Endodermal cell (in vitro differentiated cells): ENCODE results near the gene PRKAG2. TPM values are rescaled to one million over a fixed set of nuclear protein-coding genes. Genes with fewer than 3 reads are reported as not detected.

Experiments
- DNase-seq: peaks from one replicate; pipeline ENCODE4 v3.0.0-alpha.2; 2017
- H3K27ac ChIP-seq: 2 replicates; pipeline ENCODE4 v1.5.1; 2013; ENCODE audit warnings: mild to moderate bottlenecking, low read depth, low read length, moderate library complexity
- H3K27me3 ChIP-seq: 2 replicates; pipeline ENCODE4 v1.6.1; 2013; ENCODE audit warnings: mild to moderate bottlenecking, low read length, moderate library complexity; ENCODE audit not compliant: insufficient read depth, control insufficient read depth, poor library complexity, severe bottlenecking
- H3K36me3 ChIP-seq: 2 replicates; pipeline ENCODE4 v1.7.0; 2013; ENCODE audit warnings: mild to moderate bottlenecking, low read length, moderate library complexity; ENCODE audit not compliant: control insufficient read depth, insufficient read depth
- H3K4me1 ChIP-seq: one replicate; pipeline ENCODE4 v1.7.0; 2013; ENCODE audit warnings: low read length; ENCODE audit not compliant: control insufficient read depth, insufficient read depth
- H3K4me3 ChIP-seq: 2 replicates; pipeline ENCODE4 v1.5.1; 2013; ENCODE audit warnings: mild to moderate bottlenecking, low read length, moderate library complexity
- H3K9ac ChIP-seq: 2 replicates; pipeline ENCODE4 v1.6.1; 2013; ENCODE audit warnings: mild to moderate bottlenecking, low read length, moderate library complexity; ENCODE audit not compliant: poor library complexity, severe bottlenecking; ENCODE audit errors: extremely low read depth
- H3K9me3 ChIP-seq: 2 replicates; pipeline ENCODE4 v1.6.1; 2013; ENCODE audit warnings: mild to moderate bottlenecking, low read length, moderate library complexity; ENCODE audit not compliant: control insufficient read depth
- H3K27ac Mint-ChIP-seq: 2 replicates; pipeline ENCODE4 v1.8.0; 2020; ENCODE audit warnings: mixed read lengths
- H3K27me3 Mint-ChIP-seq: 2 replicates; pipeline ENCODE4 v1.8.0; 2021; ENCODE audit warnings: mild to moderate bottlenecking, mixed read lengths; ENCODE audit not compliant: insufficient read depth
- H3K36me3 Mint-ChIP-seq: 2 replicates; pipeline ENCODE4 v1.8.0; 2020; ENCODE audit warnings: low read depth, mixed read lengths
- H3K4me1 Mint-ChIP-seq: 2 replicates; pipeline ENCODE4 v1.8.0; 2020; ENCODE audit warnings: mixed read lengths
- H3K4me3 Mint-ChIP-seq: 2 replicates; pipeline ENCODE4 v1.8.0; 2020; ENCODE audit warnings: mild to moderate bottlenecking, moderate library complexity, mixed read lengths
- H3K9me3 Mint-ChIP-seq: 2 replicates; pipeline ENCODE4 v1.8.0; 2020; ENCODE audit warnings: mild to moderate bottlenecking, mixed read lengths
- CTCF ChIP-seq: fragments of 200-600 bp; sonication (generic); conservative IDR thresholded peaks from 2 replicates; pipeline ENCODE4 v1.5.0; 2021; ENCODE audit warnings: antibody characterized with exemption, mild to moderate bottlenecking
- WGBS, 2 experiments: methylation state at CpG; one replicate each; pipeline versions ENCODE4 v1.1.5 to v1.1.7; 2013; ENCODE audit warnings: missing lambda C conversion rate in 2 of 2, mixed read lengths in 1 of 2; ENCODE audit not compliant: insufficient coverage in 1 of 2, insufficient read length in 1 of 2; 5-methylcytosine and 5-hydroxymethylcytosine counted together
- total RNA-seq, 2 donors: library from RNA; stranded (reverse); fragmentation: NEBNext Ultra II Directional in 1 of 2; extraction: Animal tissue kit (Norgen Biotek cat#: 25700) in 1 of 2; gene quantifications; 2 replicates in 1 of 2; 3 replicates in 1 of 2; pipeline ENCODE4 v1.2.1, GENCODE V29; 2021

Gene PRKAG2
- total RNA-seq, 2 donors from 2014 or later = 17.2 to 20.7 TPM

DNA sequence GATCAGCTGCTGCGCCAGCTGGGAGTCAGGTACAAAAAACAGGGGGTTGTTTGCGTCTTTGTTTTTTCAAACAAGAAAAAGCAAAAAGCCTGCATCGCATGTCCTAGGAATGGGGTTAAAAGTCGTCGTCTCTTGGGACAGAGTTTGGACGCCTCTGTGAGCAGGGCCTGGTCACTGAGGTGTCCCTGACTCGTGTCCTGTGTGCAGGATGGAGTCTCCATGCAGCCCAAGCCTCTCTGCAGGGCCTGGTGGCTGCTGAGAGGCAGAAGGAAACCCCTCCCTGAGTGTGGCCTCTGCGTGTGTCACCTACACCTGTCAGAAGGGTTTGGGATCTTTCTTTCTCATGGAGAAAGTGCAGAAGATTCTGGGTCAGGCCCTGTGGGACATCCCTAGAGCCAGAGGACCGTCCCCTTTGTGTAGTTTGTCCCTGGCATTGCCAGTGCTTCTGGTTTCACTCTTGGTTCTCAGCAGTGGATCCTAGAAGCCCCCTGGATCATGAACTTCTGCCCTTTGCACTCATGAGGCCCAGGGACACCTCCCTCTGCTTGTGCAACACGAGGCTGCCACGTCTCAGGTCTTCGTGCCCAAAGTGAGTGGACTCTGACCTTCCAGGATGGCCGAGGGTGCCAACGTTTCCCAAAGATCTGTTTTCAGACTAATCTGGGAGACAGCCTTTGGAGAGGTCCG is 75.0 kb downstream of the PRKAG2 start:
- no peak overlapping the region for H3K4me3 ChIP-seq
- Mint-ChIP-seq H3K4me3 (no peak overlapping the region), H3K27me3 (no peaks in the 10 kb centered on the region), H3K9me3 (no peaks in the 10 kb centered on the region), H3K4me1 (peaks cover 11% of the 10 kb centered on the region), H3K27ac (no peak overlapping the region), H3K36me3 (no peaks in the 10 kb centered on the region)
- H3K9ac ChIP-seq = no peak overlapping the region
- 84 to 91% methylated on average over 14 to 15 of the region's 15 CpGs for WGBS, 2 experiments
- no peak for TF ChIP-seq CTCF
- DNase-seq = no peak
- no peaks in the 10 kb centered on the region for H3K4me1 ChIP-seq
- no peaks in the 10 kb centered on the region for H3K36me3 ChIP-seq
- no peaks in the 10 kb centered on the region for H3K9me3 ChIP-seq
- H3K27ac ChIP-seq = no peak overlapping the region
- H3K27me3 ChIP-seq = no peaks in the 10 kb centered on the region

DNA sequence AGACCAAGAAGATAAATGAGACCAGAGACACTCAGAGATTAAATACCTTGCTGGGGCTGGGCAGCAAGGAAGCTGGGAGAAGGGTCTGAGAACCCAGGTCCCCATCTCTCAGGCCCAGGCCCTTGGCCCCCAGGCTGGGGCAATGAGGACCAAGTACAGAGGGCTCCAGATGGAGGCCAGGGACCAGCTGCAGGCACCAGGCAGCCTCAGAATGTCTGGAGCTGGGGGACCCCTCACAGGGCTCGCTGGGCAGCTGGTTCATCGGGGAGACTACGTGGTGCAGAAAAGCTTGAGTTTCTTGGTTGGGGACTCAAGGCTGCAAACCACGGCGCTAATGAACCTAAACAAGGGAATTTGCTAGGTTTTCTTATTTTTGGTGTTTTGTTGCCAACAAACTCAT is 75.6 kb downstream of the PRKAG2 start:
- no peaks in the 10 kb centered on the region for H3K4me1 ChIP-seq
- H3K36me3 ChIP-seq = no peaks in the 10 kb centered on the region
- H3K27me3 ChIP-seq = no peaks in the 10 kb centered on the region
- H3K27ac Mint-ChIP-seq = no peak overlapping the region
- H3K27me3 Mint-ChIP-seq = no peaks in the 10 kb centered on the region
- H3K9ac ChIP-seq = no peak overlapping the region
- no peaks in the 10 kb centered on the region for H3K9me3 Mint-ChIP-seq
- 94 to 98% methylated on average over 5 of the region's 5 CpGs for WGBS, 2 experiments
- H3K4me3 ChIP-seq = no peak overlapping the region
- no peak for TF ChIP-seq CTCF
- no peaks in the 10 kb centered on the region for H3K9me3 ChIP-seq
- H3K4me3 Mint-ChIP-seq = no peak overlapping the region
- H3K27ac ChIP-seq = no peak overlapping the region
- H3K4me1 Mint-ChIP-seq = peaks cover 8% of the 10 kb centered on the region
- no peaks in the 10 kb centered on the region for H3K36me3 Mint-ChIP-seq
- DNase-seq = no peak

- Histone ChIP-seq H3K27ac (no peak overlapping the region), H3K4me3 (no peak overlapping the region), H3K9me3 (no peaks in the 10 kb centered on the region), H3K27me3 (no peaks in the 10 kb centered on the region), H3K9ac (no peak overlapping the region), H3K4me1 (no peaks in the 10 kb centered on the region), H3K36me3 (no peaks in the 10 kb centered on the region)
- Mint-ChIP-seq H3K4me1 (peaks cover 5% of the 10 kb centered on the region), H3K27ac (no peak overlapping the region), H3K4me3 (no peak overlapping the region), H3K9me3 (no peaks in the 10 kb centered on the region), H3K27me3 (no peaks in the 10 kb centered on the region), H3K36me3 (no peaks in the 10 kb centered on the region)
- WGBS, 2 experiments = 93 to 95% methylated on average over 4 of the region's 4 CpGs
- no peak for DNase-seq
- TF ChIP-seq CTCF = no peak
Observed at GRCh38 chr7:151800861-151801260, 76.1 kb downstream of the PRKAG2 start.
